WTC11 (cell line): ENCODE measurements around the gene TACC2. TPM values are rescaled to one million over a fixed set of nuclear protein-coding genes. Genes with fewer than 3 reads are reported as not detected.

Experiments used
- ATAC-seq: fragments of 200-7000 bp; cut with Tn5 transposase; 2 replicates; pipeline ENCODE4 v1.10.0; 2021; ENCODE audit warnings: mild to moderate bottlenecking, moderate library complexity
- CTCF ChIA-PET: fragments of 300-600 bp; sonication (Branson Sonifier 250); formaldehyde crosslinking; loops from one replicate; lab custom pipeline; 2021; ENCODE audit warnings: antibody characterized with exemption; lab: Charles Lee
- POLR2A ChIA-PET: fragments of 350-600 bp; sonication (Branson Sonifier 250); formaldehyde crosslinking; loops from one replicate; lab custom pipeline; 2021; ENCODE audit warnings: antibody characterized with exemption; lab: Charles Lee
- DNase-seq: peaks from one replicate; pipeline ENCODE4 v3.0.0; 2021; ENCODE audit warnings: low spot score
- H3K27ac Mint-ChIP-seq: 2 replicates; pipeline ENCODE4 v1.8.0; 2021; ENCODE audit warnings: mixed read lengths
- H3K27me3 Mint-ChIP-seq: 2 replicates; pipeline ENCODE4 v1.8.0; 2021; ENCODE audit warnings: low read depth, mild to moderate bottlenecking, moderate library complexity, mixed read lengths
- H3K36me3 Mint-ChIP-seq: 2 replicates; pipeline ENCODE4 v1.8.0; 2021; ENCODE audit warnings: mixed read lengths
- H3K4me1 Mint-ChIP-seq: 2 replicates; pipeline ENCODE4 v1.8.0; 2022; ENCODE audit warnings: mixed read lengths
- H3K4me3 Mint-ChIP-seq: 2 replicates; pipeline ENCODE4 v1.8.0; 2021; ENCODE audit warnings: mild to moderate bottlenecking, moderate library complexity, mixed read lengths
- H3K9me3 Mint-ChIP-seq: 2 replicates; pipeline ENCODE4 v1.8.0; 2021; ENCODE audit warnings: mixed read lengths
- CDX4 ChIP-seq: fragments of 250-450 bp; sonication (Bioruptor Pico); IDR thresholded peaks from 2 replicates; pipeline ENCODE4 v1.9.0; 2021; ENCODE audit warnings: moderate library complexity, mild to moderate bottlenecking, inconsistent platforms, borderline replicate concordance
- CTCF ChIP-seq: fragments of 200-600 bp; IDR thresholded peaks from 2 replicates; pipeline ENCODE4 v1.8.0; 2022; ENCODE audit warnings: antibody characterized with exemption
- E2F1 ChIP-seq: sonication (generic); formaldehyde crosslinking; IDR thresholded peaks from 2 replicates; pipeline ENCODE4 v1.8.0; 2022; ENCODE audit warnings: mild to moderate bottlenecking, missing genetic modification reagents
- E2F5 ChIP-seq: sonication (generic); formaldehyde crosslinking; IDR thresholded peaks from 2 replicates; pipeline ENCODE4 v1.8.1; 2022; ENCODE audit warnings: mild to moderate bottlenecking, moderate library complexity, missing genetic modification reagents
- FOXJ3 ChIP-seq: sonication (generic); formaldehyde crosslinking; IDR thresholded peaks from 2 replicates; pipeline ENCODE4 v1.9.0; 2021; ENCODE audit warnings: missing genetic modification reagents, mild to moderate bottlenecking, borderline replicate concordance
- FOXP4 ChIP-seq: sonication (generic); formaldehyde crosslinking; IDR thresholded peaks from 2 replicates; pipeline ENCODE4 v1.8.0; 2022; ENCODE audit warnings: mild to moderate bottlenecking, missing genetic modification reagents
- HMGA2 ChIP-seq: fragments of 250-450 bp; sonication (Bioruptor Pico); IDR thresholded peaks from 2 replicates; pipeline ENCODE4 v1.4.0; 2021; ENCODE audit warnings: mild to moderate bottlenecking, moderate library complexity
- IRF2 ChIP-seq: sonication (generic); formaldehyde crosslinking; IDR thresholded peaks from 2 replicates; pipeline ENCODE4 v1.8.0; 2022; ENCODE audit warnings: low read depth, missing genetic modification reagents, borderline replicate concordance
- KAT7 ChIP-seq: sonication (generic); formaldehyde crosslinking; IDR thresholded peaks from 2 replicates; pipeline ENCODE4 v1.8.1; 2023; ENCODE audit warnings: missing genetic modification reagents, mild to moderate bottlenecking, borderline replicate concordance
- MLX ChIP-seq: sonication (generic); formaldehyde crosslinking; IDR thresholded peaks from 2 replicates; pipeline ENCODE4 v1.8.1; 2023; ENCODE audit warnings: mild to moderate bottlenecking, missing genetic modification reagents, moderate library complexity
- NR1H2 ChIP-seq: sonication (generic); formaldehyde crosslinking; IDR thresholded peaks from 2 replicates; pipeline ENCODE4 v1.9.0; 2021; ENCODE audit warnings: mild to moderate bottlenecking, moderate library complexity, missing genetic modification reagents
- NR2C2 ChIP-seq: sonication (generic); formaldehyde crosslinking; IDR thresholded peaks from 2 replicates; pipeline ENCODE4 v1.8.0; 2022; ENCODE audit warnings: mild to moderate bottlenecking, missing genetic modification reagents
- OVOL2 ChIP-seq: fragments of 250-450 bp; sonication (Bioruptor Pico); IDR thresholded peaks from 2 replicates; pipeline ENCODE4 v1.9.0; 2021; ENCODE audit warnings: mild to moderate bottlenecking, borderline replicate concordance
- PREB ChIP-seq: sonication (generic); formaldehyde crosslinking; IDR thresholded peaks from 2 replicates; pipeline ENCODE4 v1.8.1; 2022; ENCODE audit warnings: mild to moderate bottlenecking, missing genetic modification reagents, moderate library complexity, borderline replicate concordance
- PRRX2 ChIP-seq: fragments of 250-450 bp; sonication (Bioruptor Pico); IDR thresholded peaks from 2 replicates; pipeline ENCODE4 v1.8.0; 2021; ENCODE audit warnings: mild to moderate bottlenecking
- SMAD3 ChIP-seq: sonication (generic); formaldehyde crosslinking; IDR thresholded peaks from 2 replicates; pipeline ENCODE4 v1.8.0; 2022; ENCODE audit warnings: missing genetic modification reagents, mild to moderate bottlenecking, borderline replicate concordance
- TP53 ChIP-seq: sonication (generic); formaldehyde crosslinking; IDR thresholded peaks from 2 replicates; pipeline ENCODE4 v1.8.1; 2023; ENCODE audit warnings: mild to moderate bottlenecking, missing genetic modification reagents
- ZNF263 ChIP-seq: sonication (generic); formaldehyde crosslinking; IDR thresholded peaks from 2 replicates; pipeline ENCODE4 v1.8.1; 2022; ENCODE audit warnings: low read depth, mild to moderate bottlenecking, moderate library complexity, missing genetic modification reagents
- ZNF416 ChIP-seq: fragments of 250-450 bp; sonication (Bioruptor Pico); IDR thresholded peaks from 2 replicates; pipeline ENCODE4 v1.9.0; 2021; ENCODE audit warnings: mild to moderate bottlenecking, inconsistent platforms
- ZNF671 ChIP-seq: fragments of 250-450 bp; sonication (Bioruptor Pico); IDR thresholded peaks from 2 replicates; pipeline ENCODE4 v1.8.0; 2021; ENCODE audit warnings: mild to moderate bottlenecking
- total RNA-seq: library from RNA; stranded (reverse); gene quantifications from 3 replicates; pipeline ENCODE4 v1.2.3, GENCODE V29; 2021

Gene TACC2
- total RNA-seq, 1 experiment from 2014 or later, result 28.9 TPM

- TF ChIP-seq CTCF, result no peak
- TF ChIP-seq, all 79 proteins: peak for 0
Observed at GRCh38 chr10:122287570-122287969, 298.6 kb downstream of the TACC2 start (continued).

GRCh38 chr10:122288262-122288661, 299.3 kb downstream of the TACC2 start:
- ChIA-PET POLR2A (interaction anchor here (0.6 kb wide), 1 partner anchor 208 kb away, joined by 3 read pairs; no protein-coding TSS in a partner anchor), CTCF (interaction anchor here (0.7 to 1.6 kb wide), 3 partner anchors 8 to 20 kb away, joined by 4 to 7 read pairs (median 6); no protein-coding TSS in a partner anchor)
- TF ChIP-seq NR1H2 (CRISPR knock-in tag), result no peak
- no peak for TF ChIP-seq KAT7 (CRISPR knock-in tag)
- TF ChIP-seq ZNF416 (CRISPR knock-in tag), result no peak
- TF ChIP-seq FOXP4, result no peak
- no peak for TF ChIP-seq E2F1 (CRISPR knock-in tag)
- TF ChIP-seq CDX4, result no peak
- TF ChIP-seq PREB (CRISPR knock-in tag), result no peak
- TF ChIP-seq FOXJ3 (CRISPR knock-in tag), result no peak
- no peak for TF ChIP-seq TP53 (CRISPR knock-in tag)
- no peak for TF ChIP-seq SMAD3 (CRISPR knock-in tag)
- no peak for TF ChIP-seq NR2C2 (CRISPR knock-in tag)
- no peak for DNase-seq
- Mint-ChIP-seq H3K4me3 (no peak overlapping the region), H3K4me1 (peaks cover 11% of the 10 kb centered on the region), H3K9me3 (no peaks in the 10 kb centered on the region), H3K36me3 (no peaks in the 10 kb centered on the region), H3K27ac (no peak overlapping the region), H3K27me3 (no peaks in the 10 kb centered on the region; the same call in 1 of the 2 replicates)
- no peak for ATAC-seq

GRCh38 chr10:122288917-122289316, 300.0 kb downstream of the TACC2 start:
- Mint-ChIP-seq H3K9me3 (no peaks in the 10 kb centered on the region), H3K36me3 (no peaks in the 10 kb centered on the region), H3K4me1 (peaks cover 11% of the 10 kb centered on the region), H3K27ac (no peak overlapping the region), H3K27me3 (no peaks in the 10 kb centered on the region; the same call in 1 of the 2 replicates), H3K4me3 (no peak overlapping the region)
- CTCF ChIA-PET, result interaction anchor here (1.6 kb wide), 1 partner anchor 9 kb away, joined by 7 read pairs; no protein-coding TSS in a partner anchor
- POLR2A ChIA-PET, result interaction anchor here (0.6 kb wide), 1 partner anchor 207 kb away, joined by 3 read pairs; no protein-coding TSS in a partner anchor
- TF ChIP-seq MLX (CRISPR knock-in tag) (no peak), E2F5 (CRISPR knock-in tag) (no peak), NR1H2 (CRISPR knock-in tag) (no peak), ZNF671 (CRISPR knock-in tag) (no peak), HMGA2 (no peak), CTCF (no peak), SMAD3 (CRISPR knock-in tag) (no peak), IRF2 (no peak), OVOL2 (CRISPR knock-in tag) (no peak), ZNF263 (no peak), E2F1 (CRISPR knock-in tag) (no peak), PRRX2 (no peak)
- no peak for DNase-seq
- no peak for ATAC-seq
